ENCODE measurements around the gene ZNF382.

The ZNF382 gene

DNA sequence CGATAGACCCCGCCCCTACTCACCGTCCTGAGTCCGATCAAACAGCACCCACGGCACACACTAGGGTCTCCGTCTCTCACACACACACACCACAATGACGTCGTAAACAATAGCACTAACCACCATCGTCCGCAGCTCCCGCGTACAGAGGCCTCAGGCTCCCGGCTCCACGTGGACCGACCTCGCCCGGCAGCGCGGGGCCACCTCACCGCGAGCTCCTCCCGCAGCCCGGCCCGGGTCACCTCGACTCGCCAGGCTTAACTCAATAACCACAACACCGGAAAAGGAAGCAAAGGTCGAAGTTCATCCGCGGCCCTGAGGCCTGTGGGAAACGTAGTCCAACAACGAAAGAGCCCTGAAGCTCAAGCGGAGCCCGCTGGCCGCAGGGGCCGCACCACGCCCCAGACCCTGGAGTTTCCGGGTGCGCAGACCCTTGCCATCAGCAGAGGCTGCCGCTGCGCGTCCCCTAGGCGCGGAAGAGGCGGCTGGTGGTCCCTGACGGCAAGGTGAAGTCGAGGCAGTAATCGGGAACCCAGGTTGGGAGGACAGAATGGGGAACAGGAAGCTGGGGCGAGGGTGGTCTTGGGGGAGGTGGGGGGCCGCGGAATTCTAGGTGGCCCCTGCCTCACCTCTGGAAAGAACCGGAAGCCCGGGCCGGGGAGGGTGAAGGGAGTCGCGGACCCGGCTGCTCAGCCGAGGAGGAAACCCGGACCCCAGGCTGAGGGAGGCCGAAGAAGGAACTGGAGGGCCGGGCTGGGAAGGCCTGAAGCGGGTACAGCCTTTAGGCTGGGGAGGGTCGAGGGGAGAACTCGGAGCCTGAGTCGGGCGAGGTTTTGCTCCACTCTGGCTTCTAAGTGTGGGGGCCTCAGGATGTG lies 31.9 kb upstream of the ZNF382 start, which contains the start of gene ZNF529 (continued):
- TF ChIP-seq ZNF785 (tag by site-specific recombination; IDR thresholded peaks at IDR 0.05) (peak; percentile 98), ZBTB17 (tag by site-specific recombination; IDR thresholded peaks at IDR 0.05) (peak; percentile 99), ZNF701 (tag by site-specific recombination; IDR thresholded peaks at IDR 0.05) (0 out of 2 replicates have a peak, but pooled peaks have one; percentile 39), ZNF362 (tag by site-specific recombination; IDR thresholded peaks at IDR 0.05) (0 out of 2 replicates have a peak, but pooled peaks have one; percentile 12), ZNF426 (tag by site-specific recombination; IDR thresholded peaks at IDR 0.05) (no peak), ZFP3 (tag by site-specific recombination; IDR thresholded peaks at IDR 0.05; ENCODE audit: low read depth) (no peak), ZNF501 (tag by site-specific recombination; IDR thresholded peaks at IDR 0.05) (peak; percentile 100), ZBTB48 (tag by site-specific recombination; IDR thresholded peaks at IDR 0.05) (peak; percentile 98), HOXD13 (CRISPR knock-in tag; IDR thresholded peaks at IDR 0.05; ENCODE audit: borderline replicate concordance) (no peak), ZNF621 (tag by site-specific recombination; IDR thresholded peaks at IDR 0.05) (no peak), GLI2 (tag by site-specific recombination; IDR thresholded peaks at IDR 0.05; ENCODE audit: borderline replicate concordance, low read depth) (no peak; the same call in 1 of the 2 replicates), MYNN (tag by site-specific recombination; IDR thresholded peaks at IDR 0.05; ENCODE audit: borderline replicate concordance) (no peak), FEZF1 (tag by site-specific recombination; IDR thresholded peaks at IDR 0.05) (no peak; the same call in 1 of the 2 replicates), INSM2 (tag by site-specific recombination; IDR thresholded peaks at IDR 0.05) (peak; percentile 95), ZNF211 (tag by site-specific recombination; IDR thresholded peaks at IDR 0.05; ENCODE audit: low read depth) (no peak), ZNF112 (tag by site-specific recombination; IDR thresholded peaks at IDR 0.05) (no peak), ZNF513 (tag by site-specific recombination; IDR thresholded peaks at IDR 0.05) (no peak), ZNF311 (tag by site-specific recombination; IDR thresholded peaks at IDR 0.05; ENCODE audit: borderline replicate concordance) (no peak), KLF10 (tag by site-specific recombination; IDR thresholded peaks at IDR 0.05) (no peak), ZNF600 (tag by site-specific recombination; IDR thresholded peaks at IDR 0.05) (peak; percentile 98), ZNF354C (tag by site-specific recombination; IDR thresholded peaks at IDR 0.05; ENCODE audit: borderline replicate concordance, low read depth) (no peak), ZNF248 (tag by site-specific recombination; IDR thresholded peaks at IDR 0.05) (no peak), ZNF114 (tag by site-specific recombination; IDR thresholded peaks at IDR 0.05) (no peak), ZNF184 (tag by site-specific recombination; IDR thresholded peaks at IDR 0.05) (peak; percentile 47; the same call in 1 of the 2 replicates), MZF1 (tag by site-specific recombination; IDR thresholded peaks at IDR 0.05; ENCODE audit: borderline replicate concordance) (peak; percentile 10; the same call in 1 of the 2 replicates), BCL11A (tag by site-specific recombination; IDR thresholded peaks at IDR 0.05; ENCODE audit: low read depth) (peak; percentile 99), ELK4 (IDR thresholded peaks at IDR 0.05; ENCODE audit: borderline replicate concordance, low read depth, low read length) (peak; percentile 85), ZNF169 (tag by site-specific recombination; IDR thresholded peaks at IDR 0.05) (peak; percentile 96)
- TF ChIP-seq, protein P1, sequence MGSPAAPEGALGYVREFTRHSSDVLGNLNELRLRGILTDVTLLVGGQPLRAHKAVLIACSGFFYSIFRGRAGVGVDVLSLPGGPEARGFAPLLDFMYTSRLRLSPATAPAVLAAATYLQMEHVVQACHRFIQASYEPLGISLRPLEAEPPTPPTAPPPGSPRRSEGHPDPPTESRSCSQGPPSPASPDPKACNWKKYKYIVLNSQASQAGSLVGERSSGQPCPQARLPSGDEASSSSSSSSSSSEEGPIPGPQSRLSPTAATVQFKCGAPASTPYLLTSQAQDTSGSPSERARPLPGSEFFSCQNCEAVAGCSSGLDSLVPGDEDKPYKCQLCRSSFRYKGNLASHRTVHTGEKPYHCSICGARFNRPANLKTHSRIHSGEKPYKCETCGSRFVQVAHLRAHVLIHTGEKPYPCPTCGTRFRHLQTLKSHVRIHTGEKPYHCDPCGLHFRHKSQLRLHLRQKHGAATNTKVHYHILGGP (tag by site-specific recombination; IDR thresholded peaks at IDR 0.05) = no peak
- TF ChIP-seq, protein P2, sequence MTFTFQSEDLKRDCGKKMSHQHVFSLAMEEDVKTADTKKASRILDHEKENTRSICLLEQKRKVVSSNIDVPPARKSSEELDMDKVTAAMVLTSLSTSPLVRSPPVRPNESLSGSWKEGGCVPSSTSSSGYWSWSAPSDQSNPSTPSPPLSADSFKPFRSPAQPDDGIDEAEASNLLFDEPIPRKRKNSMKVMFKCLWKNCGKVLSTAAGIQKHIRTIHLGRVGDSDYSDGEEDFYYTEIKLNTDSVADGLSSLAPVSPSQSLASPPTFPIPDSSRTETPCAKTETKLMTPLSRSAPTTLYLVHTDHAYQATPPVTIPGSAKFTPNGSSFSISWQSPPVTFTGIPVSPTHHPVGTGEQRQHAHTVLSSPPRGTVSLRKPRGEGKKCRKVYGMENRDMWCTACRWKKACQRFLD (tag by site-specific recombination; IDR thresholded peaks at IDR 0.05) = peak; percentile 78
- TF ChIP-seq, protein P3, sequence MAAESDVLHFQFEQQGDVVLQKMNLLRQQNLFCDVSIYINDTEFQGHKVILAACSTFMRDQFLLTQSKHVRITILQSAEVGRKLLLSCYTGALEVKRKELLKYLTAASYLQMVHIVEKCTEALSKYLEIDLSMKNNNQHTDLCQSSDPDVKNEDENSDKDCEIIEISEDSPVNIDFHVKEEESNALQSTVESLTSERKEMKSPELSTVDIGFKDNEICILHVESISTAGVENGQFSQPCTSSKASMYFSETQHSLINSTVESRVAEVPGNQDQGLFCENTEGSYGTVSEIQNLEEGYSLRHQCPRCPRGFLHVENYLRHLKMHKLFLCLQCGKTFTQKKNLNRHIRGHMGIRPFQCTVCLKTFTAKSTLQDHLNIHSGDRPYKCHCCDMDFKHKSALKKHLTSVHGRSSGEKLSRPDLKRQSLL (tag by site-specific recombination; IDR thresholded peaks at IDR 0.05) = peak; percentile 3; the same call in 1 of the 2 replicates

Measured in HEK293 (cell line).